Kidney (tissue), 14 donors: ENCODE measurements around the gene INSIG2. TPM values are rescaled to one million over a fixed set of nuclear protein-coding genes. Genes with fewer than 3 reads are reported as not detected.

ENCODE experiments used
- DNase-seq, 5 donors: peaks; one replicate each; pipeline ENCODE4 v3.0.0-alpha.2; 2013 to 2020
- FAIRE-seq: peaks from 2 replicates; lab custom pipeline; 2012; peaks lifted over from hg19 to GRCh38; lab: Jason Lieb, UNC
- H3K27ac ChIP-seq, 2 donors: one replicate each; pipeline ENCODE4 v1.7.0; 2013; ENCODE audit warnings: low read depth in 2 of 2, low read length in 2 of 2, inconsistent platforms in 1 of 2
- H3K27me3 ChIP-seq: one replicate; pipeline ENCODE4 v1.7.1; 2013; ENCODE audit warnings: low read length, inconsistent platforms; ENCODE audit not compliant: control insufficient read depth, insufficient read depth
- H3K36me3 ChIP-seq, 3 donors: one replicate each; pipeline versions ENCODE4 v1.7.0 to v1.7.1; 2013; ENCODE audit warnings: low read length in 3 of 3, control low read depth in 1 of 3, inconsistent platforms in 1 of 3; ENCODE audit not compliant: insufficient read depth in 3 of 3, control insufficient read depth in 2 of 3
- H3K4me1 ChIP-seq, 3 donors: one replicate each; pipeline versions ENCODE4 v1.7.0 to v1.7.1; 2013; ENCODE audit warnings: low read length in 3 of 3, inconsistent platforms in 1 of 3, low read depth in 1 of 3; ENCODE audit not compliant: control insufficient read depth in 2 of 3, insufficient read depth in 2 of 3
- H3K4me3 ChIP-seq, 3 donors: one replicate each; pipeline versions ENCODE4 v1.7.0 to v1.8.1; 2013; ENCODE audit warnings: low read length in 3 of 3, control low read depth in 1 of 3, inconsistent platforms in 1 of 3
- H3K9ac ChIP-seq, 3 donors: one replicate each; pipeline versions ENCODE4 v1.7.0 to v1.7.1; 2013; ENCODE audit warnings: low read length in 3 of 3, control low read depth in 1 of 3, inconsistent platforms in 1 of 3
- H3K9me3 ChIP-seq, 3 donors: one replicate each; pipeline versions ENCODE4 v1.7.0 to v1.7.1; 2013; ENCODE audit warnings: low read length in 3 of 3, control low read depth in 1 of 3, inconsistent platforms in 1 of 3; ENCODE audit not compliant: control insufficient read depth in 2 of 3, insufficient read depth in 1 of 3
- intact Hi-C: fragments of 100-400 bp; cut with DNase I; formaldehyde crosslinking; loops from one replicate; pipeline ENCODE4 v1.11.1; 2022
- polyA plus RNA-seq: library from polyadenylated mRNA; stranded (reverse); fragments of 350-450 nt; fragmentation: Illumina TruSeq; extraction: RNeasy Lipid Tissue Mini Kit (QIAGEN cat#74804); gene quantifications from one replicate; pipeline ENCODE4 v1.2.3, GENCODE V29; 2014; ENCODE audit warnings: low read depth, low replicate concordance; ENCODE audit not compliant: insufficient read depth
- total RNA-seq: library from RNA; stranded (reverse); fragmentation: NEBNext Ultra II Directional; extraction: Animal tissue kit (Norgen Biotek cat#: 25700); gene quantifications from one replicate; pipeline ENCODE4 v1.2.1, GENCODE V29; 2021
- TF ChIP-seq, protein P1 (sequence below): IDR thresholded peaks from 3 replicates; pipeline ENCODE4 v1.5.1; 2012; ENCODE audit warnings: mild to moderate bottlenecking, moderate library complexity, borderline replicate concordance; ENCODE audit not compliant: insufficient read depth; ENCODE audit errors: extremely low read depth
- donor health status: control.
- donor health status: control.
- donor health status: control.
- donor health status: control.
- donor health status: control.
- donor health status: DM: yes; HTN: yes; CAD: no.
- donor health status: Normal renal cell carcinoma (clear cell type).

INSIG2 gene
- total and polyA plus RNA-seq, 2 donors from 2014 or later: 18.4 to 29.0 TPM

GRCh38 chr2:118124288-118124891 is 36.1 kb downstream of the INSIG2 start:
- peak in 4 of 5 donors; percentile 35 to 64 (median 42) for DNase-seq
- Histone ChIP-seq H3K27me3 (no peaks in the 10 kb centered on the region), H3K9ac (no peak overlapping the region), H3K9me3 (no peaks in the 10 kb centered on the region), H3K4me3 (no peak overlapping the region), H3K27ac (no peak overlapping the region), H3K36me3 (no peaks in the 10 kb centered on the region), H3K4me1 (peaks cover 2 to 6% (median 3%) of the 10 kb centered on the region in 3 donors)
- FAIRE-seq: no peak
- intact Hi-C loops: no loop called here
- TF ChIP-seq, protein P1, sequence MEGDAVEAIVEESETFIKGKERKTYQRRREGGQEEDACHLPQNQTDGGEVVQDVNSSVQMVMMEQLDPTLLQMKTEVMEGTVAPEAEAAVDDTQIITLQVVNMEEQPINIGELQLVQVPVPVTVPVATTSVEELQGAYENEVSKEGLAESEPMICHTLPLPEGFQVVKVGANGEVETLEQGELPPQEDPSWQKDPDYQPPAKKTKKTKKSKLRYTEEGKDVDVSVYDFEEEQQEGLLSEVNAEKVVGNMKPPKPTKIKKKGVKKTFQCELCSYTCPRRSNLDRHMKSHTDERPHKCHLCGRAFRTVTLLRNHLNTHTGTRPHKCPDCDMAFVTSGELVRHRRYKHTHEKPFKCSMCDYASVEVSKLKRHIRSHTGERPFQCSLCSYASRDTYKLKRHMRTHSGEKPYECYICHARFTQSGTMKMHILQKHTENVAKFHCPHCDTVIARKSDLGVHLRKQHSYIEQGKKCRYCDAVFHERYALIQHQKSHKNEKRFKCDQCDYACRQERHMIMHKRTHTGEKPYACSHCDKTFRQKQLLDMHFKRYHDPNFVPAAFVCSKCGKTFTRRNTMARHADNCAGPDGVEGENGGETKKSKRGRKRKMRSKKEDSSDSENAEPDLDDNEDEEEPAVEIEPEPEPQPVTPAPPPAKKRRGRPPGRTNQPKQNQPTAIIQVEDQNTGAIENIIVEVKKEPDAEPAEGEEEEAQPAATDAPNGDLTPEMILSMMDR: no peak

DNA sequence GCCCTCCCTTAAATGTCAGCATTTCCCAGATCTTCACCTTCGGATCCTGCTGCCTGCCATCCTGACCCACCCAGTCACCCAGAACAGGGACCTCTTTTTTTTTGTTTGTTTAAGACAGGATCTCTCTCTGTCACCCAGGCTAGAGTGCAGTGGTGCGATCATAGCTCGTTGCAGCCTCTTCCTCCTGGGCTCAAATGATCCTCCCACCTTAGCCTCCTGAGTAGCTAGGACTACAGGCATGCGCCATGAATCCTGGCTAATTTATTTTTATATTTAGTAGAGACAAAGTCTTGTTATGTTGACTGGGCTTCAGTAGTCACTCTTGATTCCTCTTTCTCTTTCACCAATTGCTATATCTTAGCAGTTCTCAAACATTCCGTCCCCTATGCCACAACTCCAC is 39.0 kb downstream of the INSIG2 start:
- intact Hi-C loops: no loop called here
- TF ChIP-seq, protein P1: no peak
- Histone ChIP-seq H3K9me3 (no peaks in the 10 kb centered on the region), H3K9ac (no peak overlapping the region), H3K27ac (no peak overlapping the region), H3K4me3 (no peak overlapping the region), H3K4me1 (peaks cover 2 to 6% (median 3%) of the 10 kb centered on the region in 3 donors), H3K27me3 (no peaks in the 10 kb centered on the region), H3K36me3 (no peaks in the 10 kb centered on the region)
- no peak for DNase-seq
- no peak for FAIRE-seq

DNA sequence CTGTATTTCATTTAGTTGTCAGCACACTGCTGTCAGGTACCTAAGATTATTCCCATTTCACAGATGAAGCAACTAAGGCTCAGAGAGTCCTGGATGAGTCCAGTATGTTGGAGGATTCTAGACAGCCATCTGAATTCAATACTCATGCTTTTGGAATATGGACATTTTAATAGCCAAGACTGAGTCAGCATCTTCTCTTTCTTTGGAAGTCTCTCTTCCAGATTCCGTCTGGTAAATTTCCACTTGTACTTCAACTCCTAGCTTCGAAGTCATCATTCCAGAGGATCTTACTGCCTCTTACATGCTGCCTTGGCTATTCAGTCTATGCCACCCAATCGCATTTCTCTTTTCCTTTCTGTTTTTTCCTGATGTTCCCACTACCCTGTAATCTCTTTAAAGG is 40.6 kb downstream of the INSIG2 start:
- H3K27ac ChIP-seq: no peak overlapping the region

More for the DNA sequence above, 40.6 kb downstream of the INSIG2 start:
- Histone ChIP-seq H3K4me1 (no peaks in the 10 kb centered on the region), H3K9ac (no peak overlapping the region), H3K36me3 (no peaks in the 10 kb centered on the region), H3K27me3 (no peaks in the 10 kb centered on the region), H3K4me3 (no peak overlapping the region), H3K9me3 (no peaks in the 10 kb centered on the region)
- TF ChIP-seq, protein P1: no peak
- intact Hi-C loops: no loop called here
- DNase-seq (no peak), FAIRE-seq (no peak)
